ENCODE data around the gene LY86. TPM values are rescaled to one million over a fixed set of nuclear protein-coding genes. Genes with fewer than 3 reads are reported as not detected.

LY86 gene
- total RNA-seq, 1 experiment from 2014 or later = not detected

GRCh38 chr6:6689400-6690143, 101.1 kb downstream of the LY86 start:
- H3K4me3 Mint-ChIP-seq = no peak overlapping the region
- H3K36me3 Mint-ChIP-seq = no peaks in the 10 kb centered on the region
- H3K27ac Mint-ChIP-seq = no peak overlapping the region; the same call in 1 of the 2 replicates
- ATAC-seq = no peak
- DNase-seq (ENCODE audit: low spot score) = no peak
- CTCF ChIA-PET = no interaction called here
- POLR2A ChIA-PET = no interaction called here
- H3K4me1 Mint-ChIP-seq = peaks cover 40% of the 10 kb centered on the region
- TF ChIP-seq CBFB (CRISPR knock-in tag; IDR thresholded peaks at IDR 0.05; ENCODE audit: low read depth) (no peak), SMAD3 (CRISPR knock-in tag; IDR thresholded peaks at IDR 0.05; ENCODE audit: borderline replicate concordance) (no peak), MYBL2 (CRISPR knock-in tag; IDR thresholded peaks at IDR 0.05) (no peak), RELA (CRISPR knock-in tag; IDR thresholded peaks at IDR 0.05; ENCODE audit: borderline replicate concordance) (no peak), NR2C2 (CRISPR knock-in tag; IDR thresholded peaks at IDR 0.05) (no peak), ZNF219 (CRISPR knock-in tag; IDR thresholded peaks at IDR 0.05; ENCODE audit: borderline replicate concordance) (no peak), FOXP1 (CRISPR knock-in tag; IDR thresholded peaks at IDR 0.05; ENCODE audit: borderline replicate concordance) (no peak), OVOL2 (CRISPR knock-in tag; IDR thresholded peaks at IDR 0.05; ENCODE audit: borderline replicate concordance) (no peak), ZNF138 (CRISPR knock-in tag; conservative IDR thresholded peaks at IDR 0.05) (no peak), CREM (CRISPR knock-in tag; IDR thresholded peaks at IDR 0.05) (no peak), ZNF121 (CRISPR knock-in tag; IDR thresholded peaks at IDR 0.05) (no peak), ELF4 (CRISPR knock-in tag; IDR thresholded peaks at IDR 0.05; ENCODE audit: low read depth) (no peak), ZNF396 (CRISPR knock-in tag; IDR thresholded peaks at IDR 0.05; ENCODE audit: borderline replicate concordance) (no peak), MXD4 (CRISPR knock-in tag; IDR thresholded peaks at IDR 0.05; ENCODE audit: borderline replicate concordance) (no peak), SOX15 (CRISPR knock-in tag; IDR thresholded peaks at IDR 0.05) (no peak), ATF1 (CRISPR knock-in tag; IDR thresholded peaks at IDR 0.05) (no peak)
- TF ChIP-seq, protein P1, sequence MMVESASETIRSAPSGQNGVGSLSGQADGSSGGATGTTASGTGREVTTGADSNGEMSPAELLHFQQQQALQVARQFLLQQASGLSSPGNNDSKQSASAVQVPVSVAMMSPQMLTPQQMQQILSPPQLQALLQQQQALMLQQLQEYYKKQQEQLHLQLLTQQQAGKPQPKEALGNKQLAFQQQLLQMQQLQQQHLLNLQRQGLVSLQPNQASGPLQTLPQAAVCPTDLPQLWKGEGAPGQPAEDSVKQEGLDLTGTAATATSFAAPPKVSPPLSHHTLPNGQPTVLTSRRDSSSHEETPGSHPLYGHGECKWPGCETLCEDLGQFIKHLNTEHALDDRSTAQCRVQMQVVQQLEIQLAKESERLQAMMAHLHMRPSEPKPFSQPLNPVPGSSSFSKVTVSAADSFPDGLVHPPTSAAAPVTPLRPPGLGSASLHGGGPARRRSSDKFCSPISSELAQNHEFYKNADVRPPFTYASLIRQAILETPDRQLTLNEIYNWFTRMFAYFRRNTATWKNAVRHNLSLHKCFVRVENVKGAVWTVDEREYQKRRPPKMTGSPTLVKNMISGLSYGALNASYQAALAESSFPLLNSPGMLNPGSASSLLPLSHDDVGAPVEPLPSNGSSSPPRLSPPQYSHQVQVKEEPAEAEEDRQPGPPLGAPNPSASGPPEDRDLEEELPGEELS (CRISPR knock-in tag; IDR thresholded peaks at IDR 0.05) = no peak
- TF ChIP-seq, protein P2, sequence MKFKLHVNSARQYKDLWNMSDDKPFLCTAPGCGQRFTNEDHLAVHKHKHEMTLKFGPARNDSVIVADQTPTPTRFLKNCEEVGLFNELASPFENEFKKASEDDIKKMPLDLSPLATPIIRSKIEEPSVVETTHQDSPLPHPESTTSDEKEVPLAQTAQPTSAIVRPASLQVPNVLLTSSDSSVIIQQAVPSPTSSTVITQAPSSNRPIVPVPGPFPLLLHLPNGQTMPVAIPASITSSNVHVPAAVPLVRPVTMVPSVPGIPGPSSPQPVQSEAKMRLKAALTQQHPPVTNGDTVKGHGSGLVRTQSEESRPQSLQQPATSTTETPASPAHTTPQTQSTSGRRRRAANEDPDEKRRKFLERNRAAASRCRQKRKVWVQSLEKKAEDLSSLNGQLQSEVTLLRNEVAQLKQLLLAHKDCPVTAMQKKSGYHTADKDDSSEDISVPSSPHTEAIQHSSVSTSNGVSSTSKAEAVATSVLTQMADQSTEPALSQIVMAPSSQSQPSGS (CRISPR knock-in tag; IDR thresholded peaks at IDR 0.05; ENCODE audit: borderline replicate concordance, low read depth) = no peak
- TF ChIP-seq, protein P3, sequence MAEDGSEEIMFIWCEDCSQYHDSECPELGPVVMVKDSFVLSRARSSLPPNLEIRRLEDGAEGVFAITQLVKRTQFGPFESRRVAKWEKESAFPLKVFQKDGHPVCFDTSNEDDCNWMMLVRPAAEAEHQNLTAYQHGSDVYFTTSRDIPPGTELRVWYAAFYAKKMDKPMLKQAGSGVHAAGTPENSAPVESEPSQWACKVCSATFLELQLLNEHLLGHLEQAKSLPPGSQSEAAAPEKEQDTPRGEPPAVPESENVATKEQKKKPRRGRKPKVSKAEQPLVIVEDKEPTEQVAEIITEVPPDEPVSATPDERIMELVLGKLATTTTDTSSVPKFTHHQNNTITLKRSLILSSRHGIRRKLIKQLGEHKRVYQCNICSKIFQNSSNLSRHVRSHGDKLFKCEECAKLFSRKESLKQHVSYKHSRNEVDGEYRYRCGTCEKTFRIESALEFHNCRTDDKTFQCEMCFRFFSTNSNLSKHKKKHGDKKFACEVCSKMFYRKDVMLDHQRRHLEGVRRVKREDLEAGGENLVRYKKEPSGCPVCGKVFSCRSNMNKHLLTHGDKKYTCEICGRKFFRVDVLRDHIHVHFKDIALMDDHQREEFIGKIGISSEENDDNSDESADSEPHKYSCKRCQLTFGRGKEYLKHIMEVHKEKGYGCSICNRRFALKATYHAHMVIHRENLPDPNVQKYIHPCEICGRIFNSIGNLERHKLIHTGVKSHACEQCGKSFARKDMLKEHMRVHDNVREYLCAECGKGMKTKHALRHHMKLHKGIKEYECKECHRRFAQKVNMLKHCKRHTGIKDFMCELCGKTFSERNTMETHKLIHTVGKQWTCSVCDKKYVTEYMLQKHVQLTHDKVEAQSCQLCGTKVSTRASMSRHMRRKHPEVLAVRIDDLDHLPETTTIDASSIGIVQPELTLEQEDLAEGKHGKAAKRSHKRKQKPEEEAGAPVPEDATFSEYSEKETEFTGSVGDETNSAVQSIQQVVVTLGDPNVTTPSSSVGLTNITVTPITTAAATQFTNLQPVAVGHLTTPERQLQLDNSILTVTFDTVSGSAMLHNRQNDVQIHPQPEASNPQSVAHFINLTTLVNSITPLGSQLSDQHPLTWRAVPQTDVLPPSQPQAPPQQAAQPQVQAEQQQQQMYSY (CRISPR knock-in tag; IDR thresholded peaks at IDR 0.05) = no peak
- H3K27me3 Mint-ChIP-seq (ENCODE audit: low read depth) = peaks cover 2% of the 10 kb centered on the region; the same call in 1 of the 2 replicates
- H3K9me3 Mint-ChIP-seq = 0 out of 2 replicates have a peak, but pooled peaks cover 4% of the 10 kb centered on the region

GRCh38 chr6:6690144-6690483, 101.6 kb downstream of the LY86 start:
- no peak for ATAC-seq
- TF ChIP-seq FOXK1 (CRISPR knock-in tag; IDR thresholded peaks at IDR 0.05) = no peak

More at GRCh38 chr6:6690144-6690483, 101.6 kb downstream of the LY86 start:
- DNase-seq (ENCODE audit: low spot score) = no peak
- CTCF ChIA-PET = no interaction called here
- Mint-ChIP-seq H3K36me3 (no peaks in the 10 kb centered on the region), H3K27ac (no peak overlapping the region), H3K4me1 (peaks cover 46% of the 10 kb centered on the region), H3K9me3 (0 out of 2 replicates have a peak, but pooled peaks cover 4% of the 10 kb centered on the region), H3K27me3 (ENCODE audit: low read depth) (peaks cover 3% of the 10 kb centered on the region; the same call in 1 of the 2 replicates), H3K4me3 (no peak overlapping the region)
- POLR2A ChIA-PET = no interaction called here

Data from WTC11 (cell line).